ENCODE measurements around the gene GTPBP6. TPM values are rescaled to one million over a fixed set of nuclear protein-coding genes. Genes with fewer than 3 reads are reported as not detected.
"Not testable (repeated sequence)": the region's sequence is repeated elsewhere in the genome, so short reads cannot be mapped to it uniquely, and the experiment has no call there.

The GTPBP6 gene
- total RNA-seq, 1 donor from 2014 or later = 55.1 TPM

GRCh38 chrX:353566-354535 is 35.3 kb upstream of the GTPBP6 start:
- Histone ChIP-seq H3K27ac (no peak overlapping the region), H3K4me1 (no peaks in the 10 kb centered on the region), H3K36me3 (no peaks in the 10 kb centered on the region), H3K9me3 (no peaks in the 10 kb centered on the region), H3K4me3 (no peak overlapping the region), H3K27me3 (no peaks in the 10 kb centered on the region)
- ATAC-seq (no peak), DNase-seq (peak; percentile 40)
- no peak for TF ChIP-seq CTCF (IDR thresholded peaks at IDR 0.05)
- intact Hi-C loops (cut with DNase I) = no loop called here

GRCh38 chrX:352582-353314 is 34.2 kb upstream of the GTPBP6 start:
- DNase-seq (peak; percentile 56), ATAC-seq (no peak)
- no peak overlapping the region for H3K27ac ChIP-seq
- H3K36me3 ChIP-seq = no peaks in the 10 kb centered on the region
- no peak for TF ChIP-seq CTCF (IDR thresholded peaks at IDR 0.05)
- no peaks in the 10 kb centered on the region for H3K9me3 ChIP-seq
- intact Hi-C loops (cut with DNase I) = no loop called here
- H3K4me1 ChIP-seq = peaks cover 3% of the 10 kb centered on the region
- no peak overlapping the region for H3K4me3 ChIP-seq
- H3K27me3 ChIP-seq = no peaks in the 10 kb centered on the region

- Histone ChIP-seq H3K27me3 (no peaks in the 10 kb centered on the region), H3K27ac (no peak overlapping the region), H3K4me3 (no peak overlapping the region), H3K4me1 (peaks cover 3% of the 10 kb centered on the region), H3K9me3 (no peaks in the 10 kb centered on the region), H3K36me3 (no peaks in the 10 kb centered on the region)
- no peak for DNase-seq
- intact Hi-C loops (cut with DNase I) = no loop called here
- no peak for TF ChIP-seq CTCF (IDR thresholded peaks at IDR 0.05)
- no peak for ATAC-seq
Measured at GRCh38 chrX:352181-352580, 33.6 kb upstream of the GTPBP6 start.

- no peak for TF ChIP-seq CTCF (IDR thresholded peaks at IDR 0.05)
- Histone ChIP-seq H3K27ac (no peak overlapping the region), H3K4me1 (peaks cover 3% of the 10 kb centered on the region), H3K36me3 (no peaks in the 10 kb centered on the region), H3K27me3 (no peaks in the 10 kb centered on the region), H3K4me3 (no peak overlapping the region), H3K9me3 (no peaks in the 10 kb centered on the region)
- intact Hi-C loops (cut with DNase I) = no loop called here
- ATAC-seq (no peak), DNase-seq (peak; percentile 17)
Measured at GRCh38 chrX:351736-352135, 33.1 kb upstream of the GTPBP6 start.

- ATAC-seq; H3K9me3 ChIP-seq; intact Hi-C loops (cut with DNase I); H3K4me1 ChIP-seq; H3K27me3 ChIP-seq; H3K27ac ChIP-seq; DNase-seq; H3K4me3 ChIP-seq; H3K36me3 ChIP-seq: not testable (repeated sequence)
Measured at GRCh38 chrX:351324-351641, 32.7 kb upstream of the GTPBP6 start.
